ENCODE measurements around the gene ZNF746.

DNA sequence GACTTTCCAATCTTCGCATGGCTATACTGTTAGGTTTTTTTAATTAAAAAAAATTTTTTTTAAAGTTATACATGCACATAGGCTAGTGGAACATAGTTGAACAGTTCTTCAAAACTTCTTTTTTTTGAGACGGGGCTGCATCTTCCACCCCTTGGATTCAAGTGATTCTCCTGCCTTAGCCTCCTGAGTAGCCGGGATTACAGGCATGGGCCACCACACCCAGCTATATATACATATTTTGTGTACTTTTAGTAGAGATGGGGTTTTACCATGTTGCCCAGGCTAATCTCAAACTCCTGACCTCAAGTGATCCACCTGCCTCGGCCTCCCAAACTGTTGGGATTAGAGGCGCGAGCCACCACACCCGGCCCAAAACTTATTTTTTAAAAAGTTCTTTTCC is 54.1 kb downstream of the ZNF746 start:
- TF ChIP-seq POLR2A (IDR thresholded peaks at IDR 0.05) = no peak
- no peak for TF ChIP-seq CTCF (IDR thresholded peaks at IDR 0.05)
- TF ChIP-seq POLR2AphosphoS5 (IDR thresholded peaks at IDR 0.05; ENCODE audit: insufficient read depth in 1 of 2, low read depth in 1 of 2) = no peak
